Gastroesophageal sphincter (tissue), 4 donors: Measurements from ENCODE around the gene SHC4. TPM values are rescaled to one million over a fixed set of nuclear protein-coding genes. Genes with fewer than 3 reads are reported as not detected.

Source experiments
- ATAC-seq: fragments of 150-250 bp; one replicate; pipeline ENCODE4 v1.9.1; 2016; ENCODE audit warnings: mild to moderate bottlenecking, moderate library complexity
- H3K27ac ChIP-seq, 4 donors: fragments of 200-600 bp; sonication (generic) in 3 of 4; 1 replicate in 3 of 4; 2 replicates in 1 of 4; pipeline ENCODE4 v1.5.1; 2016 to 2019
- H3K27me3 ChIP-seq: fragments of 200-600 bp; sonication (generic); one replicate; pipeline ENCODE4 v1.5.1; 2019
- H3K36me3 ChIP-seq, 2 donors: fragments of 200-600 bp; sonication (generic); one replicate each; pipeline ENCODE4 v1.5.1; 2019; ENCODE audit warnings: control low read depth in 1 of 2
- H3K4me1 ChIP-seq, 3 donors: fragments of 200-600 bp; sonication (generic); 1 replicate in 2 of 3; 2 replicates in 1 of 3; pipeline ENCODE4 v1.5.1; 2016 to 2019; ENCODE audit warnings: control low read depth in 2 of 3
- H3K4me3 ChIP-seq, 2 donors: fragments of 200-600 bp; sonication (generic); one replicate each; pipeline ENCODE4 v1.5.1; 2019; ENCODE audit warnings: mild to moderate bottlenecking in 1 of 2, moderate library complexity in 1 of 2
- H3K9me3 ChIP-seq, 3 donors: fragments of 200-600 bp; sonication (generic); one replicate each; pipeline ENCODE4 v1.5.1; 2017 to 2019; ENCODE audit warnings: control low read depth in 2 of 3
- EP300 ChIP-seq: sonication (generic); formaldehyde crosslinking; IDR thresholded peaks from one replicate; pipeline ENCODE4 v1.6.1; 2017; ENCODE audit warnings: antibody characterized with exemption, mild to moderate bottlenecking
- POLR2A ChIP-seq, 2 donors: fragments of 450-650 bp; IDR thresholded peaks; one replicate each; pipeline ENCODE4 v1.6.1; 2017; ENCODE audit warnings: antibody characterized with exemption in 2 of 2, mild to moderate bottlenecking in 2 of 2, moderate library complexity in 1 of 2
- POLR2AphosphoS5 ChIP-seq: sonication (generic); formaldehyde crosslinking; IDR thresholded peaks from one replicate; pipeline ENCODE4 v1.6.1; 2017; ENCODE audit warnings: antibody characterized with exemption
- WGBS, 2 donors: methylation state at CpG; one replicate each; pipeline ENCODE4 v1.1.5; 2018; ENCODE audit warnings: low coverage in 1 of 2; 5-methylcytosine and 5-hydroxymethylcytosine counted together
- total RNA-seq, 4 donors: library from RNA; depleted of rRNA; stranded (reverse); fragments of >200 nt; gene quantifications; one replicate each; pipeline ENCODE4 v1.1.0, GENCODE V29; 2016
- TF ChIP-seq, protein P1 (sequence below), 4 experiments: fragments of 200-600 bp in 2 of 4; fragments of 450-650 bp in 2 of 4; sonication (generic) in 1 of 4; IDR thresholded peaks; one replicate each; pipeline ENCODE4 v1.5.1; 2017 to 2019; ENCODE audit warnings: antibody characterized with exemption in 4 of 4, mild to moderate bottlenecking in 2 of 4, moderate library complexity in 2 of 4

Gene SHC4
- total RNA-seq, 4 donors from 2014 or later, result 1.4 to 4.2 (median 2.1) TPM

DNA sequence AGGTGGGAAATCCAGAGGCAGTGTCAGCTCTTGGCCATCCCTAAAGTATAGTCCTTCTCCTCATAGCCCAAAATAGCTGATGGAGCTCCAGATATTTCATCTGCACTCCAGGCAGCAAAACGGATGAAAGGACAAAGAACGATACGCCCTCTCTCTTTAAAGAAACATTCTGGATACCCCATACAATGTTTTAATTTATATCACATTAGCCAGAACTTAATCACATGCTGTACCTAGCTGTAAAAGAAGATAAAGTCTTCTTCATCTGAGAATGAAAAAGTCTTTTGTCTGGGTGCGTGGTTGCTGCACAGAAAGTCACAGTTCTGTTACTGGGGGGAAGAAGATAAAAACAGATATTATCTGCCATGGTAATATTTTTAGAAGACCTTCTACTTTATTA, 4.3 kb upstream of the SHC4 start:
- ATAC-seq, result no peak
- Histone ChIP-seq H3K4me1 (peaks cover 0 to 17% (median 4%) of the 10 kb centered on the region in 3 donors), H3K27me3 (no peaks in the 10 kb centered on the region), H3K9me3 (no peaks in the 10 kb centered on the region), H3K4me3 (no peak overlapping the region), H3K27ac (no peak overlapping the region), H3K36me3 (no peaks in the 10 kb centered on the region)
- 82 to 100% methylated on average over 4 of the region's 4 CpGs for WGBS, 2 donors
- TF ChIP-seq EP300 (no peak), POLR2A (IDR thresholded peaks at IDR 0.05) (no peak), POLR2AphosphoS5 (no peak)
- TF ChIP-seq, protein P1, sequence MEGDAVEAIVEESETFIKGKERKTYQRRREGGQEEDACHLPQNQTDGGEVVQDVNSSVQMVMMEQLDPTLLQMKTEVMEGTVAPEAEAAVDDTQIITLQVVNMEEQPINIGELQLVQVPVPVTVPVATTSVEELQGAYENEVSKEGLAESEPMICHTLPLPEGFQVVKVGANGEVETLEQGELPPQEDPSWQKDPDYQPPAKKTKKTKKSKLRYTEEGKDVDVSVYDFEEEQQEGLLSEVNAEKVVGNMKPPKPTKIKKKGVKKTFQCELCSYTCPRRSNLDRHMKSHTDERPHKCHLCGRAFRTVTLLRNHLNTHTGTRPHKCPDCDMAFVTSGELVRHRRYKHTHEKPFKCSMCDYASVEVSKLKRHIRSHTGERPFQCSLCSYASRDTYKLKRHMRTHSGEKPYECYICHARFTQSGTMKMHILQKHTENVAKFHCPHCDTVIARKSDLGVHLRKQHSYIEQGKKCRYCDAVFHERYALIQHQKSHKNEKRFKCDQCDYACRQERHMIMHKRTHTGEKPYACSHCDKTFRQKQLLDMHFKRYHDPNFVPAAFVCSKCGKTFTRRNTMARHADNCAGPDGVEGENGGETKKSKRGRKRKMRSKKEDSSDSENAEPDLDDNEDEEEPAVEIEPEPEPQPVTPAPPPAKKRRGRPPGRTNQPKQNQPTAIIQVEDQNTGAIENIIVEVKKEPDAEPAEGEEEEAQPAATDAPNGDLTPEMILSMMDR (IDR thresholded peaks at IDR 0.05), result no peak

DNA sequence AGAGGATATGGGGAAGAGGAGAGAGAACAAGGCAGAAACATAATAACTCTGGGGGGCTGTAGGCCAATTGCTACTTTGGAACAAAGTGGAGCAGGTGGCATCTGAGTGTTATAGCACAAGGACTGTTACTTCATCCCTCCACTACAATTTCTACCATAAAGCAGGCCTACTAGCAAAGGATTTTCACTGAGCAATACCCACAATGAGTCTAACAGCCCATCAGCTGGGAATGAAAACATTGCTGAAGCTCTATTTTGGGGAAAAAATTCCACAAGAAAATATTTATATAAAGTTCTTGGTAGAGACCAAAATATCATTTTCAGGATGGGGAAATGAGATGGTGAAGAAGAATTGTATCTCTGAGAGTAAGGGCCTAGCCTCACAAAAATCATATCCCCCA, 3.6 kb upstream of the SHC4 start:
- no peak overlapping the region for H3K4me3 ChIP-seq
- H3K4me1 ChIP-seq, result peaks cover 0 to 24% (median 10%) of the 10 kb centered on the region in 3 donors
- no peaks in the 10 kb centered on the region for H3K36me3 ChIP-seq
- TF ChIP-seq POLR2AphosphoS5 (no peak), EP300 (no peak), POLR2A (IDR thresholded peaks at IDR 0.05) (no peak)
- TF ChIP-seq, protein P1 (IDR thresholded peaks at IDR 0.05), result no peak
- no peak overlapping the region for H3K27ac ChIP-seq
- H3K9me3 ChIP-seq, result no peaks in the 10 kb centered on the region
- no peak for ATAC-seq
- H3K27me3 ChIP-seq, result no peaks in the 10 kb centered on the region

DNA sequence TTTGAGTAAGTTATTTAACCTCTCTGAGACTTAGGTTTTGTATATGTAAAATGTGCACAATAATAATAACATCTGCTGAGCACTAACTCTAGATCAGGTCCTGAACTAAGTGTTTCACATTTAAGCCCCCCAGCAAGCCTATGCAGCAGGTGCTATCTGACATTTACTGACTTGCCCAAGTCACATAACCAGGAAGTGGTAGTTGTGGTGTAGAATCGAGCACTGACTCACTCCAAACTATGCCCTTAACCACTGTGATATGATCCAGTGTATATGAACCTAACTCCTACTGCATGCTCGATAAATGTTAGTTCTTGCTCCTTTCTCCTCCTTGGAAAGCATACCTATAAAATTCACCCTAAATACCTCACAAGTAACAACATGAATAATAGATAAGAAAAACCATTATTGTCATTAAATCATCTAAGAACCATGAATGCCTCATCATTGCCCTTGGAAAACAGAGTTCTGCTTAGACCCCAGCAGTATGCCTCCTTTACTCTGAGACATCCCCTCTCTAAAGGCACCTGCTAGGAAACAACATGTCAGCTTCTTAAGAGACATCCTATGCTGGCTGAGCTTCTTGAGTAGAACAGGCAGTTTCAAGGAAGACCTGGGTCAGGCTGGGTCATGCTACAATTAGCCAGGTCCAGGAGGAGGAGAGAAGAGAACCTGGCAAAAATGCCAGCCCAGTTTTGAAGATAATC, 3.0 kb upstream of the SHC4 start:
- Histone ChIP-seq H3K4me1 (peaks cover 0 to 25% (median 10%) of the 10 kb centered on the region in 3 donors), H3K36me3 (no peaks in the 10 kb centered on the region), H3K9me3 (no peaks in the 10 kb centered on the region), H3K27me3 (no peaks in the 10 kb centered on the region), H3K27ac (no peak overlapping the region), H3K4me3 (no peak overlapping the region)
- TF ChIP-seq EP300, result no peak
- no peak for TF ChIP-seq POLR2A (IDR thresholded peaks at IDR 0.05)
- TF ChIP-seq POLR2AphosphoS5, result no peak
- TF ChIP-seq, protein P1 (IDR thresholded peaks at IDR 0.05), result no peak
- ATAC-seq, result no peak
- 63 to 100% methylated on average over 1 to 2 of the region's 2 CpGs for WGBS, 2 donors

DNA sequence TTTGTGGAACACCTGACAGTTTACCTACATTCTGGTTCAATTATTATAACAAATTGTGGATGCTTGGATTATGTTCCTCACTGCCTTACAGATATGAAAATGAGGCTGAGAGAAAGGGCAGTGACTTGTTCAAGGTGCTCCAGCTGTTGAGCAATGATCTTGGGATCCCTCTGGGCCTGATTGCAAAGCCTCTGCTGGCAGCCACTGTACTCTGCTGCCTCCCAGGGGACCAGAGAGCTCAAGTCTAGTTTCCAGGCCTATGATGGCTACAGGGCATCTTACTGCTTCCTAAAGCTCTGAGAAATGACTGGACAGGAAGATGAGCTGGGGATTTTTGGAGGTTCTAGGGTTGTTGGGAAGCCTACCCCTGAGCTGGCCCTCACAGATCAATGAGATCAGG, 2.3 kb upstream of the SHC4 start:
- no peak overlapping the region for H3K27ac ChIP-seq
- no peak for ATAC-seq
- H3K9me3 ChIP-seq, result no peaks in the 10 kb centered on the region
- H3K4me1 ChIP-seq, result peaks cover 0 to 25% (median 10%) of the 10 kb centered on the region in 3 donors
- H3K27me3 ChIP-seq, result no peaks in the 10 kb centered on the region
- no peaks in the 10 kb centered on the region for H3K36me3 ChIP-seq
- TF ChIP-seq POLR2A (IDR thresholded peaks at IDR 0.05), result no peak
- TF ChIP-seq, protein P1 (IDR thresholded peaks at IDR 0.05), result no peak
- TF ChIP-seq POLR2AphosphoS5, result no peak
- TF ChIP-seq EP300, result no peak
- H3K4me3 ChIP-seq, result no peak overlapping the region

DNA sequence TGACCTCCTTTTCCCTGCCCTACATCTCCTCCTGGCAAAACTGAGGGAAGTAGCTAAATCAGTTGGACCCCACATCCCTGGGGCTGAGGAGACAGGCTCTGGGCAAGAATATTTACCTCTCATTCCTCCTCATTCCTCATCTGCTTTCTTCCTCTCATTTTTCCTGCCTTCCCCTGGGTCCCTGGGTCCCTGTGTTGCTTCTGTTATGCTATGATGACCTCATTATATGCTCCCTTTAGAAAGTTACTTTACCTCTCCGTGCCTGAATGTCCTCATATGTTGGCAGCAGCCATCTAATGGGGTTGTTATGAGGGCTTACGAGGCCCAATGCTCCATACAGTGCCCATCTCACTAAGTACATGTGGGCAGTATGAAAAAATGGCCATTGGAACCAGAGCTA, 1.2 kb upstream of the SHC4 start:
- Histone ChIP-seq H3K27ac (no peak overlapping the region), H3K4me3 (no peak overlapping the region), H3K4me1 (peaks cover 0 to 25% (median 10%) of the 10 kb centered on the region in 3 donors), H3K27me3 (no peaks in the 10 kb centered on the region), H3K36me3 (no peaks in the 10 kb centered on the region), H3K9me3 (no peaks in the 10 kb centered on the region)
- no peak for TF ChIP-seq POLR2AphosphoS5
- TF ChIP-seq POLR2A (IDR thresholded peaks at IDR 0.05), result no peak
- TF ChIP-seq EP300, result no peak
- TF ChIP-seq, protein P1 (IDR thresholded peaks at IDR 0.05), result no peak
- ATAC-seq, result no peak
- 83 to 100% methylated on average over 1 to 2 of the region's 2 CpGs for WGBS, 2 donors
